ENCODE data around the gene ABI3BP.
"Not testable (repeated sequence)": the region's sequence is repeated elsewhere in the genome, so short reads cannot be mapped to it uniquely, and the experiment has no call there.

Gene ABI3BP

GRCh38 chr3:100993309-100993708 lies at the start of gene ABI3BP:
Gene ABI3BP, minus strand, starts transcription at chr3:100993421. Its CDS starts 37 bp downstream, at chr3:100993384.
- no peak for DNase-seq (ENCODE audit: low read depth in 2 of 2)

- no peak for DNase-seq (ENCODE audit: low read depth in 2 of 2)
Measured at GRCh38 chr3:101039285-101039684, 46.1 kb upstream of the ABI3BP start.

DNA sequence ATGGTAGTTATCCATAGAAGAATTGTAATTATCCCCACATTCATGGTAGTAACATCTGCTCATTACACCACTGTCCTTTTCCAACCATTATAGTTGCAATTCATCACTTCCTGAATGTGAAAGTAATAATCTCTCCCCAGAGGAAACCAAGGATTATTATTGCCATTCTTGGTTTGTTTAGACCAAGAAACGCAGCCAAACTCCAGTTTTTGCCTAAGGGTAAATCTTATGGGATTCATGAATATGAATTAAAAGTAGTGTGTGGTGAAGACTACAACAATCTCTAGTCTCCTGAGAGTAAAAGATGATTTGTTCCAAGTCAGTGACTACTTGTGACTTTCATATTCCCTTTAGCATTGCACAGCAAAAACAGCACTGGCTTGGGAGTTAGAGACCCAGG lies 45.7 kb upstream of the ABI3BP start:
- no peak for DNase-seq (ENCODE audit: low read depth in 2 of 2)

- no peak for DNase-seq (ENCODE audit: low read depth in 2 of 2)
Measured at GRCh38 chr3:101038393-101038792, 45.2 kb upstream of the ABI3BP start.

DNA sequence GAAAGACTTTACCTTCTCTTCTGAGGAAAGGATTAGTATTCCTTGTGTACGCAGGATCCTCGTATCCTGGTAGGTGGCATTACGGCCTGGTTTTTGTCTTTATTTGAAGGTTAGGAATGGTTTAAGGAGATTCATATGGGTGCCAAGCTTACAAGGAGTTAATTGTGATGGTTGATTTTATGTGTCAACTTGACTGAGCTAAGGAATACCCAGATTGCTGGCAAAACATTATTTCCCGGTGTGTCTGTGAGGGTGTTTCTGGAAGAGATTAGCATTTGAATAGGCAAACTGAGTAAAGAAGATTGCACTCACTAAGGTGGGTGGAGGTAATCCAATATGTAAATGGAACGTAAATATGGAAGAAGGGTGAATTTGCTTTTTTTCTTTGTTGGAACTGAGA lies 44.4 kb upstream of the ABI3BP start:
- DNase-seq (ENCODE audit: low read depth in 2 of 2) = no peak

- no peak for DNase-seq (ENCODE audit: low read depth in 2 of 2)
Measured at GRCh38 chr3:101036676-101037075, 43.5 kb upstream of the ABI3BP start.

GRCh38 chr3:101036213-101036618 lies 43.0 kb upstream of the ABI3BP start:
- no peak for DNase-seq (ENCODE audit: low read depth in 2 of 2)

GRCh38 chr3:101027286-101027685 lies 34.1 kb upstream of the ABI3BP start:
- no peak for DNase-seq (ENCODE audit: low read depth in 2 of 2)

GRCh38 chr3:101026881-101027280 lies 33.7 kb upstream of the ABI3BP start:
- DNase-seq (ENCODE audit: low read depth in 2 of 2) = no peak

DNA sequence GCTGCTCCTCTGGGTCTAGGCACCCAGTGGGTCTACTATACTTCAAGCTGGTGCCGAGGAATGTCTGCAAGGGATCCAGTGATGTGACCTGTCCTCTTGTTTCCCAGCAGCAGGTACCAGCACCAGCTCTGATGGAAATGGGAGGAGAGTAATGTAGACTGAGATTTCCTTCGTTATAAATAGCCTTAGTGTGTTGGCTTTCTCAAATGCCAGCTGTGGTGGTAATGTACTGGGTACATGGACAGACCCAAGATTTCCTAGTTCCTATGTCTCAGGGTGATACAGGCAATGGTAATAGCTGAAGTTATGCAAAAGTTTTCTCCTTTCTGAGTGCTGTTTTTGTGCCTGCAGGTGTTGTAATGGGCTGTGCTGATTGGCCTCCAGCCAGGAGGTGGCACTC lies 33.0 kb upstream of the ABI3BP start:
- DNase-seq (ENCODE audit: low read depth in 2 of 2) = no peak

DNA sequence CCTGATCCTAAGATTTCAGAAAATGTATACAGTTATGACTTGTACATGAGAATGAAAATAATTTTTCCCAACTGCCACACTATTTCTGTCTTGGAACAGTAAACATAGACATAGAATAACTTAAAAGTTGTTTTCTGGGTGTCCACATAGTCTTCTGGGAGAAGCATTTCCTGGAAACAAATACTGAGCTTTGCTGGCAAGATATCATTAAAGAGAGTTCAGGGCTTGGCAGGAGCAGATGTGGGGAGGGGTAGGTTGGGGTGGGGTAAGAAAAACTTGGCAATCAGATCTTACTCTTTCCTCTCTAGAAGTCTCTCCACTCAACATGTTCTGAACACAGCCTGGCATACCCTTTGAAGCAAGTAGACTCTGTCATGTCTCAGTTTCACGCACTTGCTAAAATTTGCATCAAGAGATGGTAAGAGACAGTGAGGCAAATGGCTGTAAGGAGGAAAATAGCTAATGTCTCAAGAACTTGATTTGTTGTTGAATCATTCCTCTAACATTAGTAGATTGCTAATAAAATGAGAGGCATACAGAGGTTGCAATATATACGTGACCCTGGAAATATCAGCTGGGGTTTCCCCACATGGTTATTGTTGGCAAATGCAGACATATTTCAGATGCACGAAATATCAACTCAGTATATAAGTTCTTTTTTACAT lies 27.3 kb upstream of the ABI3BP start:
- DNase-seq (ENCODE audit: low read depth in 2 of 2) = no peak

DNA sequence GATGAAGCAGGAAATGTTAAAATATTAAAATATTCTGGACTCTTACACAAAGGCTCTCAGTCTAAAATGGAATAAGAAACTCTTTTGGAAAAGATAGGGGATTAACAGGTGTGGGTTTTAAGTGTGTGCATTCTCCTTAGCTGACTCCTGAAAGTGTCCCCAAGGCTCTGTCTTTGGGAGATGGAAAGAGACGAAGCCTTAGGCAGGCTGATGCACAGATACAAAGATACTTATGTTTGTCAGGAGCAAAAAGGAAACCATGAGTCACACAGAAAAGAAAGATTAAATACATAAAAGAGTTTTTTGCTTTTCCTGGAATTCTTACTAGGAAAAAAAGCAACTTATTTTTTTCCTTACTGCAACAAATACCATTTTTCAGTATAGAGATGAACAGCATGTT lies 23.8 kb upstream of the ABI3BP start:
- no peak for DNase-seq (ENCODE audit: low read depth in 2 of 2)

DNA sequence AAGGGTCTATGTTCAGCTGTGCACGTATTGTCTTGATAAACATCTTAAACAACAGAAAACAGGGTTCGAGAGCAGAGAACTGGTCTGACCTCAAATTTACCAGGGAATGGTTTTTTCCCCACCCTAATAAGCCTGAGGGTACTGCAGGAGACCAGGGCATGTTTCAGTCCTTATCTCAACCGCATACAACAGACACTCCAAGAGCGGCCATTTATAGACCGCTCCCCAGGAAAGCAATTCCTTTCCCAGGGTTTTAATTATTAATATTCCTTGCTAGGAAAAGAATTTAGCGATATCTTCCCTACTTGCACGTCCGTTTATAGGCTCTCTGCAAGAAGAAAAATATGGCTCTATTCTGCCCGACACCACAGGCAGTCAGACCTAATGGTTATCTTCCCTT lies 19.1 kb upstream of the ABI3BP start:
- DNase-seq (ENCODE audit: low read depth in 2 of 2) = not testable (repeated sequence)

- DNase-seq (ENCODE audit: low read depth in 2 of 2) = no peak
Measured at GRCh38 chr3:101011136-101011535, 17.9 kb upstream of the ABI3BP start.

DNA sequence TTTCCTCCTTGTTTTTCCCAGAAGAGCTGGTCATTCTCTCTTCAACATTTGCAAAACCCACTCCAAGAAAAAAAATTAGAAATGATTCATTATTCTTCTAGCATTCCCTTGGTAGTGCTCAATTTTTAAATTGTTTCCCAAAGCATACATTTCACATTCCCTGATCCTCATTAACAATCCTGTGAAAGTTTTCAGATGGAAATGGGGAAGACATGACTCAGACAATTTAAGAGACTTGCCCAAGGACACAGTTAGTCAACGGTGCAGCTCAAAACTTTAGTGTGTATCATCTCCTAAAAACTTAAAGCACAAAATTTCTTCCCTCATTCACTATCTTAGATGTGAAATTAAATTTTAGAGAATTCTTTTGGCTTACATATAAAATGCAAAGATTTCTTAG lies 17.1 kb upstream of the ABI3BP start:
- no peak for DNase-seq (ENCODE audit: low read depth in 2 of 2)

DNA sequence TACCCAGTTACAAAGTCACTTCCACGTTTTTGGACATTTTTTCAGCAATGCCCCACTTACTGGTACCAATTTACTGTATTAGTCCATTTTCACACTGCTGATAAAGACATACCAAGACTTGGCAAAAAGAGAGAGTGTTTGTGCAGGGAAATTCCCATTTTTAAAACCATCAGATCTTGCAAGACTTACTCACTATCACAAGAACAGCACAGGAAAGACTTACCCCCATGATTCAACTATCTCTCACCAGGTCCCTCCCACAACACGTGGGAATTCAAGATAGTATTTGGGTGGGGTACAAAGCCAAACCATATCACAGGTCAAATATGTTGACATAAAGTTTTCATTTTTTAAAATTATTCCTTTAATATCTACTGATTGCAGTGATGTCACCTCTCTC lies 16.2 kb upstream of the ABI3BP start:
- no peak for DNase-seq (ENCODE audit: low read depth in 2 of 2)

- no peak for DNase-seq (ENCODE audit: low read depth in 2 of 2)
Measured at GRCh38 chr3:100999160-100999559, 5.9 kb upstream of the ABI3BP start.

GRCh38 chr3:100994809-100995208 lies 1.6 kb upstream of the ABI3BP start:
- no peak for DNase-seq (ENCODE audit: low read depth in 2 of 2)

DNA sequence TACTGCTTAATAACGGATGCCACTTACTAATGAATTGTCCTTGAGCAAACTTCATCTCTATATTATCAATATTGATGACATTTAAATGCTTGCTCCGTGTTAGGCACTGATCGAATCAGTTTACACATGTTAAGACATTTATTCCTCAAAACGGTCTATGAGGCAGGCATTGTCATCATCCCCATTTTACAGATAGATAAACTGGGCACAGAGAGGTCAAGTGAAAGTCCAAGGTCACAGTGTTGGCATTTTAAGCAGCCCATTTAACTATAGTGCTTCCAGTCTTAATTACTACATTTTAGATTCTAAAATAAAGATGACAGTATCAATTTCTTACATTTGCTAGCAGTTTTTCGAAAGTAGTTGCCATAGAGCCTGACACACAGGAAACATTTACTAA lies 966 bp upstream of the ABI3BP start:
- DNase-seq (ENCODE audit: low read depth in 2 of 2) = no peak

GRCh38 chr3:100992231-100993012 lies 799 bp downstream of the ABI3BP start:
- no peak for DNase-seq (ENCODE audit: low read depth in 2 of 2)

DNA sequence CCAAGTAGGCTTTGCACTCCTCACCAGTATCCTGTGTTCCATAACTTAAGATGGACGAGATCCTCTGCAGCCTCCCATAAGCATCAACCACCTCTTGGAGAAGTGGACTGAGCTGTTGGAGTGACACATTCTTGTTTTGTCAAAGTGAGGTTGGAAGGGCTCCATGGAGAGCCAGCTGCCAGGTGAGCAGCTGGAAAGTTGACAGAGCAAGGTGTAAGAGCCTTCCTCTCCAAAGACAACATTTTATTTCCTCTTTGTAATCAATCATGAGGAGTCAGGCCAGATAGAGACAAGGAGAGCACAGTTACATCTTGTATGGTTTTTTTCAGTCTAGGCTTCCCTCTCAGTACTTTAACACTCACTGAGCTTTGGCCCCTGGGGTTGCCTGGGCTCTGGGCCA lies 5.1 kb downstream of the ABI3BP start:
- DNase-seq (ENCODE audit: low read depth in 2 of 2) = no peak

DNA sequence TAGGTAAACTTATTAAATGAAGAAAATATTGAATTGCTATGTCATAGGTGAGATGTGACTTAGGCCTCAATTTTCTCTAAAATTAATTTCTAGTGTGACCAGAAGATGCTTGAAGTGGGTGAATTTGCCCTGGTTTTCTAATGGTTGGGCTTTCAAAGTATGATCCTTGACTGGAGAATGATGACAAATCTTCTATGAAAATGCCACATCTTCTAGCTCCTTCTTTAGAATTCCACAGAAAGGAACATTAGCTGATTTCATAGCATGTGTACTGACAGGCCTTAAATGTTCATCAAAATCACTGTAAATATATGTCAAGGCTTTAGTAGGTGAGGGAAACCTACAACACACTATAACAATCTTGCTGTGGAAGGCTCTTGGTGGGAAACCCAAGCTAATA lies 8.9 kb downstream of the ABI3BP start:
- no peak for DNase-seq (ENCODE audit: low read depth in 2 of 2)

GRCh38 chr3:100982710-100983109 lies 10.5 kb downstream of the ABI3BP start:
- DNase-seq (ENCODE audit: low read depth in 2 of 2) = no peak
